Activated CD8-positive, alpha-beta memory T cell treated with anti-CD3 and anti-CD28 coated beads for 36 hours (primary cell): ENCODE measurements around the gene LGALS4. TPM values are rescaled to one million over a fixed set of nuclear protein-coding genes. Genes with fewer than 3 reads are reported as not detected.
"Not testable (repeated sequence)": the region's sequence is repeated elsewhere in the genome, so short reads cannot be mapped to it uniquely, and the experiment has no call there.

Experiments
- CTCF ChIA-PET: fragments of 350-600 bp; sonication (Branson Sonifier 250); formaldehyde crosslinking; loops from one replicate; lab custom pipeline; 2021; ENCODE audit warnings: antibody characterized with exemption; lab: Charles Lee
- POLR2A ChIA-PET: fragments of 350-600 bp; sonication (Branson Sonifier 250); formaldehyde crosslinking; loops from one replicate; lab custom pipeline; 2021; ENCODE audit warnings: antibody characterized with exemption; lab: Charles Lee
- total RNA-seq, 2 experiments: library from RNA; stranded (reverse); gene quantifications; one replicate each; pipeline ENCODE4 v1.2.3, GENCODE V29; 2021

Gene LGALS4
- total RNA-seq, 2 experiments from 2014 or later, result 0.65 to 0.82 TPM

DNA sequence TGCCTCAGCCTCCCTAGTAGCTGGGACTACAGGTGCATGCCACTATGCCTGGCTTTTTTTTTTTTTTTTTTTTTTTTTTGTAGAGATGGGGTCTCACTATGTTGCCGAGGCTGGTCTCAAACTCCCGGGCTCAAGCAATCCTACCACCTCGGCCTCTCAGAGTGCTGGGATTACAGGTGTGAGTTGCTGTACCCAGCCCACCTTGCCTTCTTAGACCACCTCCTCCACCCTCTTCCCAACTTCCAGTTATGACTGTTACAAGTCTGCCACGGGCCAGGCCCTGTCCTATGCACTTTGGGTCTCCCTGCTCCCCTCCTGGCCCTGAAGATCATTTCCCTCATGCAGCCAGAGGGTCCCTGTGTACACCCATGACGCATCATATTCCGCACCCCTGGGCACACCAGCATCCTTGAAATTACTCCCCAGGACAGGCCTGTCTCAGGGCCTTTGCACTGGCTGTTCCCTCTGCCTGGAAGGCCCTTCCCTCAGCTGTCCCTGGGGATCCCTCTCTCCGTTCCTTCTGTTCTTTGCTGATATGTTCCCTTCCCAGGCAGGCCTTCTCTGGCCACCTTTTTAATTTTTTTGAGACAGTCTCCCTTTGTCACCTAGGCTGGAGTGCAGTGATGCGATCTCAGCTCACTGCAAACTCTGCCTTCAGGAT, 3.0 kb downstream of the LGALS4 start:
- CTCF ChIA-PET, result interaction anchor here (0.7 kb wide), 1 partner anchor 265 kb away, joined by 3 read pairs; no protein-coding TSS in a partner anchor

DNA sequence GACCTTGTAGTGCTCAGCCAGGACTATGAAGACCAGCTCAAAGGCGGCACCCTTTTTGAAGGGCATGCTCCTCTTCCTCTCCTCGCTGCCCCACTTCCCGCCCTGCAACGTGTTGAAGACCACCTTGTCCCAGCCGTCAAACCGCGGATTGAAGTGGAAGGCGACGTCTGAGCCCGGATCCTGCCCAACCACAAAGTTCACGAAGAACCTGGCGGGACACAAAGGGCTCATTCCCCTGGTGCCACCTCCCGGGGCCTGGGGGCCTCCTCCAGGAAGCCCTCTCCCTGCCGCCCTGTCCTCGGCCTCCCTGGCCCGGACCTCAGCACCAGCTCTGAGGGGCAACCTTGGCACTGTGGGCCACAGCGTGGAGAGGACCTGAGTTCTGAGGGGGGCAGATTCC, 4.0 kb downstream of the LGALS4 start:
- POLR2A ChIA-PET, result no interaction called here
- CTCF ChIA-PET, result interaction anchor here (0.6 to 0.7 kb wide), 2 partner anchors 30 to 264 kb away, joined by 3 read pairs; no protein-coding TSS in a partner anchor

More for the DNA sequence above, 3.0 kb downstream of the LGALS4 start:
- POLR2A ChIA-PET, result no interaction called here

DNA sequence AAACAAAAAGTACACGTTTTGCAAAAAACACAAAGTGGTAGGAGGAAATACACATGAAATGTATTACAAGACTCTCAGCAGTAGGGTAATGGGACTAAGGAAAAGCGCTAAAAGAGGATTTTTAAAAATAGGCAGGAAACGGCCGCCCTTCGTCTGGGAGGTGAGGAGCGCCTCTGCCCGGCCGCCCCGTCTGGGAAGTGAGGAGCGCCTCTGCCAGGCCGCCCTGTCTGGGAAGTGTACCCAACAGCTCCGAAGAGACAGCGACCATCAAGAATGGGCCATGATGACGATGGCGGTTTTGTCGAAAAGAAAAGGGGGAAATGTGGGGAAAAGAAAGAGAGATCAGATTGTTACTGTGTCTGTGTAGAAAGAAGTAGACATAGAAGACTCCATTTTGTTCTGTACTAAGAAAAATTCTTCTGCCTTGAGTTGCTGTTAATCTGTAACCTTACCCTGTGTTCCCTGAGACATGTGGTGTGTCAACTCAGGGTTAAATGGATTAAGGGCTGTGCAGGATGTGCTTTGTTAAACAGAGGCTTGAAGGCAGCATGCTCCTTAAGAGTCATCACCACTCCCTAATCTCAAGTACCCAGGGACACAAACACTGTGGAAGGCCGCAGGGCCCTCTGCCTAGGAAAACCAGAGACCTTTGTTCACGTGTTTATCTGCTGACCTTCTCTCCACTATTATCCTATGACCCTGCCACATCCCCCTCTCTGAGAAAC, 5.2 kb downstream of the LGALS4 start:
- CTCF ChIA-PET, result not testable (repeated sequence)
- POLR2A ChIA-PET, result interaction anchor here (0.7 kb wide), 1 partner anchor 120 kb away, joined by 4 read pairs; no protein-coding TSS in a partner anchor

DNA sequence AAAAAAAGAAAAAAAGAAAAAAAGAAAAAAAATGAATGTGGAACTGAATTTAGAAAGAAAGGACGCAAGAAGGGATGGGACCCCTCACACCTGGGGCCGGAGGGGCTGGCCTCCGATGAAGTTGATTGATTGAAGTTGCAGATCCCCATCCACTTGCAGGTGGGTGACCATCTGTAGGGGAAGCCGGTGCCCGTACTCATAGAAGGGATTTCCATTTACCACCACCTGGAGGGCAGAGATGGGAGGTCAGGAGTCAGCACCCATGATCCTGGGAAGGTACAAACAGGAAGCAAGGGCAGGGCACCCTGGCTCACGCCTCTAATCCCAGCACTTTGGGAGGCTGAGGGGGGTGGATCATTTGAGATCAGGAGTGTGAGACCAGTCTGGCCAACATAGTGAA, 6.4 kb downstream of the LGALS4 start:
- ChIA-PET CTCF (no interaction called here), POLR2A (no interaction called here)

DNA sequence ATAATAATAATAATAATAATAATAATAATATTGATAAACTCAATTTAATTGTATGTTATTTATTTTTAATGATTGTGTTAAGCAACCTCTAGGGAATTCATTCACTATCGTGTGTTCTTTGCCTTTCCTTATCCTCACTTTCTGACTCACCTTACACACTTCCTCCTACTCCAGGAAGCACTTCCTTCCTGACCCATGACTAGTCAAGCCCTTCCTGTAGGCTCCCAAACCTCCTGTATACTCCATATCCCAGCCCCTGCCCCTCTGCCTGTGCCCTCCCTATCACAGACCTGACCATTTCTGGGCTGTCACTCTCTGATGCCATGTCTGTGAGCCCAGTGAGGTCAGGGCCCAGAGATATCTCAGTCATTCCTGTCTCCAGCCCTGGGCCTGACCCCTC, 7.6 kb downstream of the LGALS4 start:
- ChIA-PET POLR2A (interaction anchor here (0.6 kb wide), 1 partner anchor 65 kb away, joined by 5 read pairs; no protein-coding TSS in a partner anchor), CTCF (interaction anchor here (0.6 kb wide), 1 partner anchor 64 kb away, joined by 3 read pairs; no protein-coding TSS in a partner anchor)

DNA sequence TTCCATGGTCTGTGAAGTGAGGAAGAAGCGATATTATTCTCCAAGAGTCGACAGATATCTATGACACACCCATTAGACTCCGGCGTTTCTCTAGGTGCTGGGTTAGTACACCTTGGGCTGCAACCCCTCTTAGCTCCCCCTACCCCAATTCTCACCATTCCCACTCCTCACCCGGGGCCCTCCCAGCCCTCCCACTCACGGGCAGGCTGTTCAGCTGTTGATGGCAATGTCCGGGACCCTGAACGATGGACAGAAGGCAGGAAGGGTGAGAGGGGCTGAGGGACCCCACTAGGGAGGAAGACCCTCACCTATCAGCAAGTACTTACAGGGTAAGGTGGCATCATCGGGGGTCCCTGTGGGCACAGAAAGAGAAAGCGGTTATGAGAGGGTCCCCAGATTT, 9.2 kb downstream of the LGALS4 start:
- POLR2A ChIA-PET, result no interaction called here
- CTCF ChIA-PET, result interaction anchor here (0.5 to 0.6 kb wide), 2 partner anchors 26 to 371 kb away, joined by 3 to 4 read pairs; no protein-coding TSS in a partner anchor

DNA sequence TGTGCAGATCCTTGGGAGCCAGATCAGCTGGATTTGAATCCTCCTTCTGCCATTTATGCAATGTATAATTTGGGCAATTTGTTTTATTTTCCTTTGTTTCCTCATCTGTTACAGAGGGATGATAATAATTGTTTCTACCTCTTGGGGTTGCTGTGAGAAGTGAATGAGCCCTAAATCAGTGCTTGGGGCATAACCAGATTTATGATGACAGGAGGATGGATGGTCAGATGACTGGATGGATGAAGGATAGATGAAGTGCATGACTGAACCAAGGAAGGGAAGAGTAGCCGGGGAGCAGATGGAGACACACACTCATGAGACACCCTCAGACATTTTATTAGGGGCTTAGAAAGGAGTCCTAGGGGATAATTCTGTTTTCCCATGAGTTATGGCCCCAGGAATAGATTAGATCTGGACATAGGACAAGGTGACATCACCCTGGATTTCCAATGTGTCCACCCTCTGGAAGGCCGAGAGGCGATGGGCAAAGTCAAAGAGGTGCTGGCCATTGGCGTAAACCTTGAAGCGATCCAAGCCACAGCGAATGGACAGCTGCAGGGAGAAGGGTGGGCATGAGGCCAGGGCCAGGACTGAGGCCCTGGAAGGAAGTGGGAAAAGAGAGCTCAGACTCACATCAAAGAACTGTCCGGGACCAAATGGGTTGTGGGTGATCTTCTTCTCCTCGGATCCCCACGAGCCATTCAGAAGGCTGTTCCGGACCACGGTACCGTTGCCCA, 11.2 kb downstream of the LGALS4 start:
- CTCF ChIA-PET, result no interaction called here
- POLR2A ChIA-PET, result no interaction called here

DNA sequence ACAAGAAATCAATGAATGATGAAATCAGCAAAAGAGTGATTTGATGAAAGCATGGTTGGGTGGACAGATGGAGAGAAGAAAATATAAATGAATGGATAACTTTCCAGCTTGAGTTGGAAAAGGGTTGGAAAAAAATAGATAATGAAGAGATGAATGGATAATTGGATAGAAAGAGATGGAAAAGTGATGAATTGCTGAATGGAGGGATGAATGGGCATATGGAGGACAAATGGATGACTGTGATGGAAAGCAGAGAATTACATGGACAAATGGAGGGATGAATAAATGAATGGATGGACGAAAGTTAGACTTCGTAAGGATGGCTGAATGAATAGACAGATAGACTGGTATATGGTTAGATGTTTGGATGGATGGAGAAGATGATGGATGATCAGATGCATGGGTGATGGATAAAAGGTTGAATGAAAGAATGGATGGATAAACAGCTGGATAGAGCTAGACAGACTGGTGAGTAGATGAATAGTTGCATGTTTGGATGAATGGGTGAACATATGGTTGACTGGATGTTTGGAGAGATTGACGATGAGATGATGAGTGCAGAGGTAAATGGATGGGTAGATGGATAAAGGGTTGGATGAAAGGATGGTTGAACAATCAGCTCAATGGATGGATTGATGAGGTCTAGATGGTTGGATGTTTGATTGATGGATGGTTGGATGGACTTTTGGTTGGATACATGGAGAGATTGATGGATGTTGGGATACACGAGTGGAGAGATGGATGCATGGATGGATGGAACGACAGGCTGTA, 12.0 kb downstream of the LGALS4 start:
- ChIA-PET CTCF (interaction anchor here (1.1 kb wide), 1 partner anchor 87 kb away, joined by 3 read pairs; no protein-coding TSS in a partner anchor), POLR2A (no interaction called here)

DNA sequence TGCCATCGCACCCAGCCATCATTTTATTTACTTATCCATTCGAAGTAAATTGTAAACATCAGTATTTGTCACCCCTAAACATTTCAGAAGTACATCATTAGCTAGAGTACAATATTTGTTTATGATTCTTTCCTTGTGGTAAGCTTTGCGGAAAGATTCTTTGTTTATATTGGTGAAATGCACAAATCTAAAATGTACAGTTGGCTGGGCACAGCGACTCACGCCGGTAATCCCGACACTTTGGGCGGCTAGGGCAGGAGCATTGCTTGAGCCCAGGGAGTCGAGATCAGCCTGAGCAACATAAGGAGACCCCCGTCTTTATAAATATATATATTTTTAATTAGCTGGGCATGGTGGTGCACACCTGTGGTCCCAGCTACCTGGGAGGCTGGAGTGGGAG, 13.6 kb downstream of the LGALS4 start:
- CTCF ChIA-PET, result no interaction called here

DNA sequence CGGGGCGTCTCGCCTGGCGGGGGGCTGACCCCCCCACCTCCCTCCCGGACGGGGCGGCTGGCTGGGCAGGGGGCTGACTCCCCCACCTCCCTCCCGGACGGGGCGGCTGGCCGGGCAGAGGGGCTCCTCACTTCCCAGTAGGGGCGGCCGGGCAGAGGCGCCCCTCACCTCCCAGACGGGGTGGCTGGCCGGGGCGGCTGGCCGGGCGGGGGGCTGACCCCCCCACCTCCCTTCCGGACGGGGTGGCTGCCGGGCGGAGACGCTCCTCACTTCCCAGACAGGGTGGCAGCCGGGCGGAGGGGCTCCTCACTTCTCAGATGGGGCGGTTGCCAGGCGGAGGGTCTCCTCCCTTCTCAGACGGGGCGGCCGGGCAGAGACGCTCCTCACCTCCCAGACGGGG, 15.0 kb downstream of the LGALS4 start:
- CTCF ChIA-PET, POLR2A ChIA-PET: not testable (repeated sequence)

More for the DNA sequence above, 13.6 kb downstream of the LGALS4 start:
- POLR2A ChIA-PET, result no interaction called here

DNA sequence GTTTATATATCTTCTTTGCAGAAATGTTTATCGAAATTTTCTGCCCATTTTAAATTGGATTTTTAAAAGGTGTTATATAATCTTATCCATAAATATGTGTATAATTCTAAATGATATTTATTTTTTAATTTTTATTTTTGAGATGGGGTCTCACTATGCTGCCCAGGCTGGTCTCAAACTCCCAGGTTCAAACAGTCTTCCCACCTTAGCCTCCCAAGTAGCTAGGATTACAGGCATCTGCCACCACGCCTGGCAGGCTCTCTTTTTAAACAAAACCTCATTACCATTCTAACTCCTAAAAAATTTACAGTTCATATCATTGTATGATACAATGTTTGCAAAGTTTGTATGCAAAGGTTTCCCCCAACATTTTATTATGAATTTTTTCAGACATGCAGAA, 16.6 kb downstream of the LGALS4 start:
- ChIA-PET POLR2A (no interaction called here), CTCF (no interaction called here)

DNA sequence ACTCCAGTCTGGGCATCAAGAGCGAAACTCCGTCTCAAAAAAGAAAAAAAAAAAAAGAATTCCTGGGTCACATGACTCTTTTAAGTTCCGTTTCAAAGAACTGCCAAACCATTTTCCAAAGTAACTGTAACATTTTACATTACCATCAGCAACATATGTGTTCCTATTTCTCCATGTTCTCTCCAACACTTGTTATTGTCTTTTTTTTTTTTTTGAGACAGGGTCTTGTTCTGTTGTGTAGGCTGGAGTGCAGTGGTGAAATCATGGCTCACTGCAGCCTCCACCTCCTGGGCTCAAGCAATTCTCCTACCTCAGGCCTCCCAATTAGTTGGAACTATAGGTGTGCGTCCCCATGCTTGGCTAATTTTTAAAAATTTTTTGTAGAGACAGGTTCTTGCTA, 17.2 kb downstream of the LGALS4 start:
- ChIA-PET POLR2A (no interaction called here), CTCF (no interaction called here)

DNA sequence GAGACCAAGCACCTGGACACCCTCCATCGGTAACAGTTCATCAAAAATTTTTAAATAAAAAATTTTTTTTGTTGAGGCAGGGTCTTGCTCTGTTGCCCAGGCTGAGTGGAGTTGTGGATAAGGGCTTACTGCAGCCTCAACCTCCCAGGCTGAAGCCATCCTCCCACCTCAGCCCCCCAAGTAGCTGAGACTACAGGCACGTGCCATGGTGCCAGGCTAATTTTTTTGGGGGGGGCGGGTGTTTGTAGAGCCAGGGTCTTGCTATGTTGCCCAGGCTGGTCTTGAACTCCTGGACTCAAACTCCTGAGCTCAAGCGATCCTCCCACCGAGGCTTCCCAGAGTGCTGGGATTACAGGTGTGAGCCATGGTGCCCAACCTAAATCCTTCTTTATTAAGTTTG, 19.1 kb downstream of the LGALS4 start:
- CTCF ChIA-PET, result no interaction called here
- POLR2A ChIA-PET, result no interaction called here

DNA sequence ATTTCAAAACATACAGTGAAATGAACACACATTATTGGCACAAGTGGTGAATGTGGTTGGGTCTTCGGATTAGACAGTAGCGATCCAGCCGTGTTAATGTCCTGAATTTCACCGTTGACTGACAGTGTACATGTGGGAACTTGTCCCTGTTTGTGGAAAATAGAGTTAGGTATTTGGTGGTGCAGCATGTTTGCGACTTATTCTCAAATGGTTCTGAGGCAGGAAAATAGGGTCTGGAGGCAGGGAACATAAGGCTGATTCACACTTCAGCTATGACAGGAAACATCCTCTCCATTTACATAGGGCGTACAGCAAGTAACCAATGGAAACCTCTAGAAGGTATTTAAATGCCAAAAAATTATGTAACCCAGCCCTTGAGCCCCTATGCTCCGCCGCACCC, 19.6 kb downstream of the LGALS4 start:
- ChIA-PET POLR2A (no interaction called here), CTCF (interaction anchor here (0.6 to 0.7 kb wide), 2 partner anchors 24 to 51 kb away, joined by 3 read pairs; no protein-coding TSS in a partner anchor)

DNA sequence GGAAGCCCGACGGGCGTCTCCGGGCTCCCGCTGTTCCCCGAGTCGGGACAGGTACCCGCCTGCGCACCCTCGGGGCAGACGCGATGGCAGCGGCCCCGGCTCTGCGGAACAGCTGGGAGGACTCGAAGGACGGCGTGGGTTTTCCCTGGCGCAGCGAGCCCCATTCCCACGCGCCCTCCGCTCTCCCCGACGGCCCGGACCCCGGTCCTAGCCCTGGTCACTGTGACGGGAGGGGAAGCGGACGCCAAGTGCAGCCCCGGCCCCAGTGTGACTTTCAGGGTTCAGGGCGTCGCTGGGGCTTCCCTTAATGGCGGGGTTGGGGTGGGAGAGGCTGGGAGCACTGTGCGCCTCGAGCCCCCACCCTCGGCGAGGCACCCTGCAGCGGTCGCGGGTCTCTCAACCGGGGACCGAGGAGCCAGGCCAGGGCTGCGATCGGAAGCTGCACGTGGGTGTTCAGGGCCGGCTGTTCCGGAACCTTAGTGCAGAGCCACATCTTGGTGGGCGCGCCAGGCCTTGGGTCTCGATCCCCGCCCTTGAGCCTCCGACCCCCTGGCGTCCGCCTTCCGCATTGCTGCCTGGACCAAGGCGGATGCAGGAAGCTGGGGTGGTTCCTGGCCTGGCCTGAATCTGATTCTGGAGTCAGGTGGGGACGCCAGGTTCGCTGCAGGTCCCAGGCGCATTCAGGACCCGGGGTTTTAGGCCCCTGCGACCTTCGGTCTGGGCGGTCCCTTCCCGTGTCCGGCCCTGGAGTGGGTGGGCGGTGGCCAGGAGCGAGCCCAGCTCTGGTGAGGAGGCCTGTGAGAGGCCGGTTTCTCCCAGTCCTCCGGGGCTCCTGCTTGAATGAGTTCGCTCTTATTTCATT, 20.3 kb downstream of the LGALS4 start:
- CTCF ChIA-PET, result interaction anchor here (0.6 to 0.7 kb wide), 2 partner anchors 23 to 51 kb away, joined by 3 read pairs; no protein-coding TSS in a partner anchor
- POLR2A ChIA-PET, result no interaction called here

DNA sequence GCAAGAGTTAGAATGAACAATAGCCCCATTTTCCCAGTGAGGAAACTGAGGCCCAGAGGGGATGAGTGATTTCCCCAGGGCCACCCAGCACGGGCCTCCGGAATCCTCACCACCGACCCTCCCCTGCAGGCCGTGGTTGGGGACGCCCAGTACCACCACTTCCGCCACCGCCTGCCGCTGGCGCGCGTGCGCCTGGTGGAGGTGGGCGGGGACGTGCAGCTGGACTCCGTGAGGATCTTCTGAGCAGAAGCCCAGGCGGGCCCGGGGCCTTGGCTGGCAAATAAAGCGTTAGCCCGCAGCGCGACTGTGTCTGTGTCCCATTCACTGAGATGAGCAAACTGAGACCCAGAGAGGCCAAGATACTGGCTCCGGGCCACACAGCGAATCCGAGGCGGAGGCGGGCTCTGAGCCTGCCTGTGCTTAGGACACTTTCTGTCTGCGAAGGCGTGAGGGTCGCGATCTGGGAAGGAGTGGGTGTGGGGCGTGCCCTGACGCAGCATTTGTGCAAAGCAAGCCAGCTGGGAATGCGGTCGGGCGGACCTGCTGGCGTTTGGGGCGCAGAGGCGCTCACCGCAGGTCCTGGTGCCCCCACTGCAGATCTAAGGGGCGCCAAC, 21.2 kb downstream of the LGALS4 start:
- CTCF ChIA-PET, POLR2A ChIA-PET: not testable (repeated sequence)

DNA sequence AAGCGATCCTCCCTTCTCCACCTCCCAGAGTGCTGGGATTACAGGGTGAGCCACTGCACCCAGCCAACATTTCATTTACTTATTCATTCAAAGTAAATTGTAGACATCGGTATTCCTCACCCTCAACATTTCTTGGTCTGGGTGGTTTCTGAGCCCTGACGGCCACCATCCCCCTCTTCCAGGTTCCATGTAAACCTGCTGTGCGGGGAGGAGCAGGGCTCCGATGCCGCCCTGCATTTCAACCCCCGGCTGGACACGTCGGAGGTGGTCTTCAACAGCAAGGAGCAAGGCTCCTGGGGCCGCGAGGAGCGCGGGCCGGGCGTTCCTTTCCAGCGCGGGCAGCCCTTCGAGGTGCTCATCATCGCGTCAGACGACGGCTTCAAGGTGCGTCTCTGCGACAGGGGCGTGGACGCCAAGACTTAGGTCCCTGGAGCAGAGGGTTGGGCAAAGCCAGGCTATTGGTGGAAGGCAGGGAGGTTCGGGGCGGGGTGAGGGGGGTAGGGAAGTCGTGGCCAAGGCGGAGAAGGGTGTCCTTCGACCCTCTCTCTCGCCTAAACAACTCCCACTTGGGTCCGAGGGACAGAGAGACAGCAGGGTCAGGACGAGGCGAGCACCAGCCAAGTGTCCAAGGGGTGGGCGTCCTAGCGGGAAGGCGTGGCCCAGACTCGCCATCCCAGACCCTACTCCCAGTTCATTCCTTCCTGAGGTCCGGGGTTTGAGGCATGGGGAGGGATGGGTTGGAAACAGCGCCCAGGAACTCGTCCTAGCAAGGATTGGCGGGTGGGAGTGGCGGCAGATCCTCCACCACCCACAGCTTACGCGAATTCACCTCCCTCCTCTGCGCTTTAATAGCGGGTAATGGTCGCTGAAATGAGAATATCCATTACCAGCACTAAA, 22.0 kb downstream of the LGALS4 start:
- CTCF ChIA-PET, POLR2A ChIA-PET: not testable (repeated sequence)
